ENCODE results near the gene FADD. TPM values are rescaled to one million over a fixed set of nuclear protein-coding genes. Genes with fewer than 3 reads are reported as not detected.

The FADD gene
- total RNA-seq, 2 donors from 2014 or later: 36.6 to 37.7 TPM

DNA sequence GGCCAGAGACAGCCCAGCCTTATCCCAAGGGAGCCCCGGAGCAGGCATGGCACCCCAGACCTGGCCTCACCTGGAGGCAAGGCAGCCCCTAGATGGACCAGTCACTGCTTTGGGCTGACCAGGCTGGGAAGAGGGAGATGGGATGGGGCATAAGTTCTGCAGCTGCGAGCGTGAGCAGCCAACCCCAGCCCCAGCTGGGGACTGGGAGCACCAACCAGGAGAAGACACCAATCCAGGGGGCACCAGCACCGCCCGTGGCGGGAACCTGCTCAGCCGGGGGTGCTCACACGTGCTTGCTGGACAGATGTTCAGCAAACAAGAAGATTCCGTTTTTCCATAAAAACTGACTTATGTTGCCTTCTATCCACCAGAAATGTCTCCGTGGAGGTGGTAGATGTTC is 16.2 kb upstream of the FADD start:
- DNase-seq: no peak
- Histone ChIP-seq H3K4me1 (no peaks in the 10 kb centered on the region), H3K36me3 (no peaks in the 10 kb centered on the region), H3K9me3 (no peaks in the 10 kb centered on the region), H3K27me3 (no peaks in the 10 kb centered on the region), H3K9ac (ENCODE audit: low read depth in 2 of 2, low read length in 2 of 2) (no peak overlapping the region), H3K27ac (no peak overlapping the region), H3K4me3 (no peak overlapping the region)
- TF ChIP-seq, protein P1, sequence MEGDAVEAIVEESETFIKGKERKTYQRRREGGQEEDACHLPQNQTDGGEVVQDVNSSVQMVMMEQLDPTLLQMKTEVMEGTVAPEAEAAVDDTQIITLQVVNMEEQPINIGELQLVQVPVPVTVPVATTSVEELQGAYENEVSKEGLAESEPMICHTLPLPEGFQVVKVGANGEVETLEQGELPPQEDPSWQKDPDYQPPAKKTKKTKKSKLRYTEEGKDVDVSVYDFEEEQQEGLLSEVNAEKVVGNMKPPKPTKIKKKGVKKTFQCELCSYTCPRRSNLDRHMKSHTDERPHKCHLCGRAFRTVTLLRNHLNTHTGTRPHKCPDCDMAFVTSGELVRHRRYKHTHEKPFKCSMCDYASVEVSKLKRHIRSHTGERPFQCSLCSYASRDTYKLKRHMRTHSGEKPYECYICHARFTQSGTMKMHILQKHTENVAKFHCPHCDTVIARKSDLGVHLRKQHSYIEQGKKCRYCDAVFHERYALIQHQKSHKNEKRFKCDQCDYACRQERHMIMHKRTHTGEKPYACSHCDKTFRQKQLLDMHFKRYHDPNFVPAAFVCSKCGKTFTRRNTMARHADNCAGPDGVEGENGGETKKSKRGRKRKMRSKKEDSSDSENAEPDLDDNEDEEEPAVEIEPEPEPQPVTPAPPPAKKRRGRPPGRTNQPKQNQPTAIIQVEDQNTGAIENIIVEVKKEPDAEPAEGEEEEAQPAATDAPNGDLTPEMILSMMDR (IDR thresholded peaks at IDR 0.05): no peak
- intact Hi-C loops (cut with DNase I): no loop called here

GRCh38 chr11:70187771-70188170 is 15.3 kb upstream of the FADD start:
- H3K9me3 ChIP-seq: no peaks in the 10 kb centered on the region
- H3K27me3 ChIP-seq: no peaks in the 10 kb centered on the region
- TF ChIP-seq, protein P1 (IDR thresholded peaks at IDR 0.05): no peak
- no peaks in the 10 kb centered on the region for H3K4me1 ChIP-seq
- H3K4me3 ChIP-seq: no peak overlapping the region
- no peak for DNase-seq
- H3K27ac ChIP-seq: no peak overlapping the region
- H3K9ac ChIP-seq (ENCODE audit: low read depth in 2 of 2, low read length in 2 of 2): no peak overlapping the region
- intact Hi-C loops (cut with DNase I): no loop called here
- H3K36me3 ChIP-seq: no peaks in the 10 kb centered on the region

GRCh38 chr11:70189622-70190021 is 13.5 kb upstream of the FADD start:
- Histone ChIP-seq H3K27me3 (no peaks in the 10 kb centered on the region), H3K27ac (no peak overlapping the region), H3K36me3 (no peaks in the 10 kb centered on the region), H3K9ac (ENCODE audit: low read depth in 2 of 2, low read length in 2 of 2) (no peak overlapping the region), H3K9me3 (no peaks in the 10 kb centered on the region), H3K4me3 (no peak overlapping the region), H3K4me1 (no peaks in the 10 kb centered on the region)
- no peak for DNase-seq
- TF ChIP-seq, protein P1 (IDR thresholded peaks at IDR 0.05): no peak
- intact Hi-C loops (cut with DNase I): loop anchor here (2.0 kb wide), 1 partner anchor 271 kb away; no protein-coding TSS in a partner anchor

- Histone ChIP-seq H3K4me3 (no peak overlapping the region), H3K36me3 (no peaks in the 10 kb centered on the region), H3K4me1 (no peaks in the 10 kb centered on the region), H3K27ac (no peak overlapping the region), H3K27me3 (no peaks in the 10 kb centered on the region), H3K9ac (ENCODE audit: low read depth in 2 of 2, low read length in 2 of 2) (no peak overlapping the region), H3K9me3 (no peaks in the 10 kb centered on the region)
- intact Hi-C loops (cut with DNase I): loop anchor here (2.0 kb wide), 1 partner anchor 273 kb away; no protein-coding TSS in a partner anchor
- TF ChIP-seq, protein P1 (IDR thresholded peaks at IDR 0.05): peak; percentile 85
- DNase-seq: peak; percentile 72
Measured at GRCh38 chr11:70191495-70192140, 11.5 kb upstream of the FADD start.

DNA sequence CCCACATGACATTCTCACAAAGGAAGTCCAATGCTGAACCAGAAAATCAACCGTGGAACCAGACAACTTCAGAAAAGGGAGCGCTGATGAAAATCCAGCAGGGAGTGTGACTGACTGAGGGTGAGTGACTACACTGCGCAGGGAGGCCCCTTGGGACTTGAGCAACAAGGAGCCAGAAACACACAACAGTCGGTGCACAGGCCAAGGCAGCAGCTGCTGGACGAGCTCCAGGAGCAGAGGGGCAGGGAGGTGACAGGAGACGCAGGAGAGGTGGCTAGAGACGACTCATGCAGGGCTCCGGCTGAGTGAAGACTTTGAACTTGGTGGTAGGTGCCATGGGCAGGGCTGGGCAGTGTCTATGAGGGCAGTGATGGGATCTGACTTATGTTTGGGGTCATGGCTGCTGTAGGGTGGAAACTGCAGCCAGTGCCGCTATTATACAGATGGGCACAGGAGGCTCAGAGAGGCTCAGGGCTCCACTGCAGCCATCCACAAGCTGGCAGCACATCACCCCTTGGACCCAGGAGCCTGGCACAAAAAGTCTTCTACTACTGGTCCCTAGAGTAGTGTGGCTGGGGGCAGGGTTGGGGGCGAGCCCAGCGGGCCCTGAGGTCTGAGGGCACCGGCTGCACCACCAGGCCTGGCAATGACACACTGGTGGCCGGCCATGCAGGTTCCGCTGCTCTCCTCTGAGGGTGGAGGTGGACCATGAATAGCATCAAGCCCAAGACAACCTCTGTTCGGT is 10.3 kb upstream of the FADD start:
- Histone ChIP-seq H3K36me3 (no peaks in the 10 kb centered on the region), H3K9me3 (no peaks in the 10 kb centered on the region), H3K4me1 (no peaks in the 10 kb centered on the region), H3K9ac (ENCODE audit: low read depth in 2 of 2, low read length in 2 of 2) (no peak overlapping the region), H3K4me3 (no peak overlapping the region), H3K27ac (no peak overlapping the region), H3K27me3 (no peaks in the 10 kb centered on the region)
- intact Hi-C loops (cut with DNase I): no loop called here
- no peak for DNase-seq
- TF ChIP-seq, protein P1 (IDR thresholded peaks at IDR 0.05): no peak
